ENCODE results near the gene CFDP1. TPM values are rescaled to one million over a fixed set of nuclear protein-coding genes. Genes with fewer than 3 reads are reported as not detected.

CFDP1 gene
- total and polyA plus RNA-seq, 2 donors (not counting 1 experiment from before 2014, with no cell fraction given), result 6.3 to 42.8 TPM

- H3K27ac Mint-ChIP-seq, result no peak overlapping the region
- POLR2A ChIA-PET, result no interaction called here
- peaks cover 0 to 49% (median 42%) of the 10 kb centered on the region in 4 experiments for H3K27me3 ChIP-seq (replicated peaks in 1 of 4; ENCODE audit: control extremely low read depth in 1 of 4, control insufficient read depth in 3 of 4, insufficient read depth in 4 of 4, low read length in 3 of 4)
- H3K4me1 ChIP-seq (ENCODE audit: control insufficient read depth in 2 of 2, insufficient read depth in 2 of 2, low read length in 2 of 2), result peaks cover 0 to 10% of the 10 kb centered on the region in 2 donors
- peaks cover 34% of the 10 kb centered on the region for H4K20me1 ChIP-seq (ENCODE audit: control insufficient read depth, insufficient read depth, low read length, poor library complexity, severe bottlenecking)
- H3K4me1 Mint-ChIP-seq, result peaks cover 10% of the 10 kb centered on the region
- no peak overlapping the region for H3K4me3 ChIP-seq (ENCODE audit: control extremely low read depth in 1 of 5, extremely low read depth in 1 of 5, insufficient read depth in 1 of 5, low read depth in 2 of 5, low read length in 4 of 5)
- H2AFZ ChIP-seq (ENCODE audit: insufficient read depth, low read depth, low read length, poor library complexity, severe bottlenecking), result no peak overlapping the region
- TF ChIP-seq CTCF (IDR thresholded peaks at IDR 0.05), result no peak
- no peak for TF ChIP-seq EZH2 (IDR thresholded peaks at IDR 0.05; ENCODE audit: borderline replicate concordance, insufficient read depth, low read depth, low read length, poor library complexity, severe bottlenecking)
- 89% methylated on average over 4 of the region's 5 CpGs for WGBS (ENCODE audit: insufficient coverage)
- peaks cover 52% of the 10 kb centered on the region for H3K27me3 Mint-ChIP-seq
- no peak overlapping the region for H3K4me3 Mint-ChIP-seq
- H3K9me3 Mint-ChIP-seq (ENCODE audit: insufficient read depth), result no peaks in the 10 kb centered on the region
- no peak overlapping the region for H3K9ac ChIP-seq (ENCODE audit: low read length)
- H3K4me2 ChIP-seq (replicated peaks; ENCODE audit: low read depth, low read length, poor library complexity, severe bottlenecking), result no peak overlapping the region
- DNase-seq, result no peak
- CTCF ChIA-PET, result no interaction called here
- no peak for ATAC-seq (ENCODE audit: low read depth)
- H3K27ac ChIP-seq (ENCODE audit: low read length in 2 of 2), result no peak overlapping the region
- no peaks in the 10 kb centered on the region for H3K79me2 ChIP-seq (ENCODE audit: control insufficient read depth, insufficient read depth, low read length)
- intact Hi-C loops (cut with micrococcal nuclease), result no loop called here
- no peaks in the 10 kb centered on the region for H3K36me3 ChIP-seq (replicated peaks in 1 of 2; ENCODE audit: control extremely low read depth in 1 of 2, control insufficient read depth in 1 of 2, extremely low read depth in 1 of 2, insufficient read depth in 2 of 2, low read length in 1 of 2)
- no peaks in the 10 kb centered on the region for H3K9me3 ChIP-seq (ENCODE audit: control extremely low read depth in 1 of 3, control insufficient read depth in 2 of 3, insufficient read depth in 1 of 3, low read length in 2 of 3)
These were observed 107.0 kb downstream of the CFDP1 start for GRCh38 chr16:75326333-75326732.

- no peak for TF ChIP-seq CTCF (IDR thresholded peaks at IDR 0.05)
- no peak for TF ChIP-seq EZH2 (IDR thresholded peaks at IDR 0.05; ENCODE audit: borderline replicate concordance, insufficient read depth, low read depth, low read length, poor library complexity, severe bottlenecking)
- no CpG with 5 or more reads among the region's 3 CpGs for WGBS (ENCODE audit: insufficient coverage)
- ChIA-PET CTCF (no interaction called here), POLR2A (no interaction called here)
- no peaks in the 10 kb centered on the region for H3K9me3 ChIP-seq (ENCODE audit: control extremely low read depth in 1 of 3, control insufficient read depth in 2 of 3, insufficient read depth in 1 of 3, low read length in 2 of 3)
- Mint-ChIP-seq H3K4me1 (peaks cover 29% of the 10 kb centered on the region), H3K27me3 (peaks cover 50% of the 10 kb centered on the region), H3K27ac (no peak overlapping the region), H3K9me3 (ENCODE audit: insufficient read depth) (no peaks in the 10 kb centered on the region), H3K4me3 (no peak overlapping the region)
- H3K79me2 ChIP-seq (ENCODE audit: control insufficient read depth, insufficient read depth, low read length), result no peaks in the 10 kb centered on the region
- DNase-seq (no peak), ATAC-seq (ENCODE audit: low read depth) (no peak)
- peaks cover 14 to 20% of the 10 kb centered on the region in 2 donors for H3K4me1 ChIP-seq (ENCODE audit: control insufficient read depth in 2 of 2, insufficient read depth in 2 of 2, low read length in 2 of 2)
- no peak overlapping the region for H2AFZ ChIP-seq (ENCODE audit: insufficient read depth, low read depth, low read length, poor library complexity, severe bottlenecking)
- peaks cover 37% of the 10 kb centered on the region for H4K20me1 ChIP-seq (ENCODE audit: control insufficient read depth, insufficient read depth, low read length, poor library complexity, severe bottlenecking)
- no peak overlapping the region for H3K4me2 ChIP-seq (replicated peaks; ENCODE audit: low read depth, low read length, poor library complexity, severe bottlenecking)
- H3K36me3 ChIP-seq (replicated peaks in 1 of 2; ENCODE audit: control extremely low read depth in 1 of 2, control insufficient read depth in 1 of 2, extremely low read depth in 1 of 2, insufficient read depth in 2 of 2, low read length in 1 of 2), result no peaks in the 10 kb centered on the region
- no peak overlapping the region for H3K9ac ChIP-seq (ENCODE audit: low read length)
- no peak overlapping the region for H3K27ac ChIP-seq (ENCODE audit: low read length in 2 of 2)
- intact Hi-C loops (cut with micrococcal nuclease), result no loop called here
- peaks cover 0 to 63% (median 39%) of the 10 kb centered on the region in 4 experiments for H3K27me3 ChIP-seq (replicated peaks in 1 of 4; ENCODE audit: control extremely low read depth in 1 of 4, control insufficient read depth in 3 of 4, insufficient read depth in 4 of 4, low read length in 3 of 4)
- H3K4me3 ChIP-seq (ENCODE audit: control extremely low read depth in 1 of 5, extremely low read depth in 1 of 5, insufficient read depth in 1 of 5, low read depth in 2 of 5, low read length in 4 of 5), result no peak overlapping the region
These were observed 109.4 kb downstream of the CFDP1 start for GRCh38 chr16:75323933-75324332.

All from B cell (primary cell).